ENCODE results near the gene KRTAP5-4.
"Not testable (repeated sequence)": the region's sequence is repeated elsewhere in the genome, so short reads cannot be mapped to it uniquely, and the experiment has no call there.

The KRTAP5-4 gene

DNA sequence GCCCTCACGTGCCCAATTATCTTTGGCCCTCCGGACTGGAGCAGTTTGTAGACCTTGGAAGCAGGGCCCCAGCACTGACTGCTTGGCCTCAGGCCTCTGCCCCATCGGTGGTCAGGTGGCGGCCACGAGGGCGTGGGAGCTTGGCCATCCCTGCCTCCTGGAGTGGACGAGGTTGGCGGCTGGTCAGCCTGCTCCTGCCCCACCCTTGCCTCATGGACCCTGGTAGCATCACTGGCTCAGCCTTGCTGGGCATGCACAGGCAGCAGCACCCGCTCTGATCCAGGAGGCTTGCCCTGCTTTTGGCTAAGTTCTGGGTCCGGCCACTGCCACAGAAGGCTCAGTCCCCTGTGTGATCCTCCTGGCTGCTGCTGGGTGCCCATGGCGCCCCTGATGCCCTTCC is 17.8 kb downstream of the KRTAP5-4 start:
- DNase-seq (ENCODE audit: low read depth in 4 of 4, low spot score in 1 of 4) = no peak

DNA sequence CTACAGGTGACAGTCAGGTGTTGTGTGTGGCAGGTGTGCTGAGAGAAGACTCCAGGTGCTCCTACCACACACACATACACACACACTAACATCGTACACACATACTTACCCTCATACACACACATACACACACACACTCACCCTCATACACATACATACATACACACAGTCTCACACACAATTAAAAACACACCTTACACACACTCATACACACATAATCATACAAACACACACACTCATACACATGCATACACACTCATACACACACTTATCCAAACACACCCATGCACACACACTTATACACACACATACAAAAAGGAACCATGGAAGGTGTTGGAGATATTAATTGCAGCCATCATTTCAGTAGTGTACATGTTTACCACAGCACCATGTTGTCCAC is 18.3 kb downstream of the KRTAP5-4 start:
- DNase-seq (ENCODE audit: low read depth in 4 of 4, low spot score in 1 of 4) = no peak

DNA sequence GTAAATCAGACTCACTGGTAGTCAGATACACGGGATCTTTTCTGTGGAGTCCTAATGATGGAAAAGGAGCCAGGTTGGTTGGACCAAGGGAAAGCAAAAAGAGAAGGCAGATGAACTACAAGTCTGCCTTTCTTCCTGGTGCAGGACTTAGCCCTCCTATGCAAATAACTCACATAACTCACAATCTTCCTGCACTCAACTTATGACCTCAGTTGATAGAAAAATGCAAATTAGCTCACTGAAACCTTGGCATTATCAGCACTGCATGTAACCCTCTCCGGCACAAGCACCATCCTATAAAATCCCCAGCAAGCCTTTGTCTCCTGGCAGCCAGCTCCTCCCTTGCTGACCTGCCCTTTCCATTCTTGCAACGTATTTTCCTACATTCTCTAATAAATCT is 20.3 kb downstream of the KRTAP5-4 start:
- DNase-seq (ENCODE audit: low read depth in 4 of 4, low spot score in 1 of 4) = not testable (repeated sequence)

GRCh38 chr11:1600626-1601025 is 21.3 kb downstream of the KRTAP5-4 start:
- DNase-seq (ENCODE audit: low read depth in 4 of 4, low spot score in 1 of 4) = no peak

DNA sequence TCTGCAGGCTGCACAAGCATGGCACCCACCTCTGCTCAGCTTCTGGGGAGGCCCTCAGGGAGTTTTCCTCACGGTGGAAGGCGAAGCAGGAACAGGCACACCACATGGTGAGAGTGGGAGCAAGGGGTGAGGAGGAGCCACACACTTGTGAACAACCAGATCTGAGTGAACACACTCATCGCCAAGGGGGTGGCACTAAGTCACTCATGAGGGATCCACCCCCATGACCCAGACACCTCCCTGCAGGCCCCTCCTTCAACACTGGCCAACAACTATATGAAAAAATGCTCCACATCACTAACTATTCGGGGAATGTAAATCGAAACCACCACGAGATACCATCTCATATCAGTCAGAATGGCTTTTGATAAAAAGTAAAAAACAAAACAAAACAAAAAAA is 23.1 kb downstream of the KRTAP5-4 start:
- DNase-seq (ENCODE audit: low read depth in 4 of 4, low spot score in 1 of 4) = no peak

DNA sequence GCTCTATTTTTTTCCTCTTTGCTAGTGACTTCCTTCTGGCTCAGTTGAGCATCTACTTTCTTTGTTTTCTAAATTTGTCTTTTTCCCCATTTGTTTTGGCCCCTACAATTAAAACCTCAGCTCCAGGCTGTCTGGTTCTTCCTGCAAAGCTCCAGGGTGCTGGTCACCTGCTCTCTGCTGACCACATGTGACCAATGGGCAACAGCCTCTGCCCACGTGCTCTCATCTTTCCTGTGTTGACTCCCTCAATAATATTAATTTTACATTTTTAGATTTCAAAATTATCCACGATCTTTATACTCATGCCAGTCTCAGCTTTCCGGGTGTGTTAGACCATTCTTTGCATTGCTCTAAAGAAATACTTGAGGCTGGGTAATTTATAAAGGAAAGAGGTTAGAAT is 23.5 kb downstream of the KRTAP5-4 start:
- not testable (repeated sequence) for DNase-seq (ENCODE audit: low read depth in 4 of 4, low spot score in 1 of 4)

GRCh38 chr11:1597994-1598380 is 24.0 kb downstream of the KRTAP5-4 start, which contains the start of gene KRTAP5-2:
Gene KRTAP5-2 (minus strand): TSS chr11:1598294. CDS start chr11:1598250, 44 bp downstream.
- no peak for DNase-seq (ENCODE audit: low read depth in 4 of 4, low spot score in 1 of 4)

DNA sequence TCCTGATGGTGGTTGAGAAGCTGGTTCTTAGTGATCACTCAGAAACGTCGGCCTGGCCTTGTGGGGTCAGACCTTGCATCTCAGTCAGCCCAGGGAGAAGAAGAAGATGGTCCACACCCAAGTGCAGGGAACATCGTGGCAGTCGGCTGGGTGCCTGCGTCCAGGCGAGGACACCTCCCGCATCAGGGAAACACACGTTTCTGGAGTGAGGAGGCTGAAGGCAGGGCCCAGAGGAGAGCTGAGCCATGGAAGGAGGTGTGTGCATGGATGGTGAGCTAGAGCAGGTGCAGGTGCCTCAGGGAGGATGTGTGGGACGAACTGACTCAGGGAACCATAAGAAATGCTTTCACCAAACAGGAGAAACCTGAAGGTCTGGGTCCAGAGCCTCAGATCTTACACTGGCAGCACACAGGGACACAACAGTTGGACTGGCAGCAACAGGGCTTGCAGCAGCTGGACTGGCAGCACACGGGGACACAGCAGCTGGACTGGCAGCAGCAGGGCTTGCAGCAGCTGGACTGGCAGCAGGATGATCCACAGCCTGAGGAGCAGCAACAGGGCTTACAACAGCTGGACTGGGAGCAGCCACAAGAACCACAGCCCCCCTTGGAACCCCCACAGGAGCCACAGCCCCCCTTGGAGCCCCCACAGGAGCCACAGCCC is 24.5 kb downstream of the KRTAP5-4 start:
- DNase-seq (ENCODE audit: low read depth in 4 of 4, low spot score in 1 of 4) = no peak

DNA sequence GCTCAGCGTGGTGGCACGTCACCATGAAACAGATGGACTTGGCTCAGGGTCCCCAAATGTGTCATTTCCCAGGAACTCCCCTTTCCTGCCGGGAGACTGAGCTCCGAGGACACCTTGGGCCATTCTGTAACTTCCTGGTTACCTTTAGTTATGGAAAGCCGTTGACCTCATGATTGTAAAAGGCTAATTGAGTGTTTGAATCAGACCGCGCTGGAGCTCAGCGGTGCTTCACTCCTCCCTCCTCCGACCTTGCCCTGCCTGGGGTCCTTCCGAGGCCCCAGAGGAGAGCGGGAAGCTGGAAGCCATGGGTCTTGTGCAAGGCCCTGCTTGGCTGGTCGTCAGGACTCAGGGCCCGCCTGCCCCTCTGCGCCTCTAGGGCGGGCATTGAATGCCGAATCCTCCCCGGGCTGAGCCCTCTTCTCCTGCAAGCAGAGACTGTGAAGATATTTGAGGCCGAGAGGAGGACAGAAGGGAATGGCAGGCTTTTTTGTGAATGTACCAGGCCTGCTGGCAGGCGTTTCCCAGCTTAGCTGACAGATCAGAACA is 25.3 kb downstream of the KRTAP5-4 start:
- DNase-seq (ENCODE audit: low read depth in 4 of 4, low spot score in 1 of 4) = not testable (repeated sequence)

GRCh38 chr11:1595994-1596575 is 25.9 kb downstream of the KRTAP5-4 start:
- not testable (repeated sequence) for DNase-seq (ENCODE audit: low read depth in 4 of 4, low spot score in 1 of 4)

DNA sequence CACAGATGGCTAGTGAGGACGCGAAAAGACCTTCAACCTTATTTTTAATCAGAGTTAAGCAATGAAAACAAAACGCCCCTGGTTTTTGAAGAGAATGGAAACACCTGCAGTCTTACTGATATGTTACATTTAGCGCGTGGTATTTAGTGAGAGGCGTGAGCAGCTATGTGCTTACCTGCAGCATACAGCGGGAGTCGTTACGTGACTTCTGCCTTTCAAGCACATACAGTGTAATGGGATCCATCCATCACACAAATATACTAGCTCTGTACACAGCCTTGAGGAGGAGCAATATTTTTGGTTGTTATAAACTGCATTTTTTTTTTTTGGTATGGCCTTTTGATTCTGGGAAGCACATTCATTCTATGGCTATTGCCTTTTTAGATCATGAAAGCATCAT is 29.3 kb downstream of the KRTAP5-4 start:
- DNase-seq (ENCODE audit: low read depth in 4 of 4, low spot score in 1 of 4) = no peak

GRCh38 chr11:1589996-1590395 is 31.9 kb downstream of the KRTAP5-4 start:
- DNase-seq (ENCODE audit: low read depth in 4 of 4, low spot score in 1 of 4) = no peak

GRCh38 chr11:1589191-1589963 is 32.6 kb downstream of the KRTAP5-4 start:
- not testable (repeated sequence) for DNase-seq (ENCODE audit: low read depth in 4 of 4, low spot score in 1 of 4)

- DNase-seq (ENCODE audit: low read depth in 4 of 4, low spot score in 1 of 4) = no peak
These were observed 35.2 kb downstream of the KRTAP5-4 start for GRCh38 chr11:1586699-1587098.

DNA sequence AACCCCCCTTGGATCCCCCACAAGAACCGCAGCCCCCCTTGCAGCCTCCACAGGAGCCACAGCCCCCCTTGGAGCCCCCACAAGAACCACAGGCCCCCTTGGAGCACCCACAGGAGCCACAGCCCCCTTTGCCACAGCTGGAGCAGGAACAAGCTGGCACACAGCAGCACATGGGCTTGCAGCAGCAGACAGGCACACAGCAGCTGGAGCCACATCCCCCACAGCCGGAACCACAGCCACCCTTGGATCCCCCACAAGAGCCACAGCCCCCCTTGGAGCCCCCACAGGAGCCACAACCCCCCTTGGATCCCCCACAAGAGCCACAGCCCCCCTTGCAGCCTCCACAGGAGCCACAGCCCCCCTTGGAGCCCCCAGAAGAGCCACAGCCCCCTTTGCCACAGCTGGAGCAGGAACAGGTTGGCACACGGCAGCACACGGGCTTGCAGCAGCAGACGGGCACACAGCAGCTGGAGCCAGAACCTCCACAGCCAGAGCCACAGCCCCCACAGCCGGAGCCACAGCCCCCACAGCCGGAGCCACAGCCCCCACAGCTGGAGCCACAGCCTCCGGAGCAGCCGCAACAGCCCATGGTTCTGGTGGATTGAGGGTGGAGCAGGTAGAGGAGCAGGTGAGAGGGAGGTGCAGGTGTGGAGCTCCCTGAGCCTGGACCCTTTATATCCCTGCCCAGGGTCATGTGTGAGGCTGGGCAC is 37.1 kb downstream of the KRTAP5-4 start, which contains the start of gene KRTAP5-1:
TSS of gene KRTAP5-1 (minus strand) at position 623 of the 710 bp plus-strand sequence. CDS start at position 589, 34 bp downstream.
- DNase-seq (ENCODE audit: low read depth in 4 of 4, low spot score in 1 of 4) = not testable (repeated sequence)

- not testable (repeated sequence) for DNase-seq (ENCODE audit: low read depth in 4 of 4, low spot score in 1 of 4)
These were observed 39.0 kb downstream of the KRTAP5-4 start for GRCh38 chr11:1582909-1583308.

GRCh38 chr11:1581976-1582375 is 40.0 kb downstream of the KRTAP5-4 start:
- DNase-seq (ENCODE audit: low read depth in 4 of 4, low spot score in 1 of 4) = no peak

- DNase-seq (ENCODE audit: low read depth in 4 of 4, low spot score in 1 of 4) = no peak
These were observed 45.1 kb downstream of the KRTAP5-4 start for GRCh38 chr11:1576825-1577224.

GRCh38 chr11:1575756-1576155 is 46.2 kb downstream of the KRTAP5-4 start:
- DNase-seq (ENCODE audit: low read depth in 4 of 4, low spot score in 1 of 4) = not testable (repeated sequence)

- DNase-seq (ENCODE audit: low read depth in 4 of 4, low spot score in 1 of 4) = no peak
These were observed 47.0 kb downstream of the KRTAP5-4 start for GRCh38 chr11:1574933-1575242.

GRCh38 chr11:1574238-1574932 is 47.6 kb downstream of the KRTAP5-4 start:
- DNase-seq (ENCODE audit: low read depth in 4 of 4, low spot score in 1 of 4) = no peak
